Measurements from ENCODE around the gene MAPKAP1. TPM values are rescaled to one million over a fixed set of nuclear protein-coding genes. Genes with fewer than 3 reads are reported as not detected.

Gene MAPKAP1
- total RNA-seq, 1 donor from 2014 or later, result 56.6 TPM

DNA sequence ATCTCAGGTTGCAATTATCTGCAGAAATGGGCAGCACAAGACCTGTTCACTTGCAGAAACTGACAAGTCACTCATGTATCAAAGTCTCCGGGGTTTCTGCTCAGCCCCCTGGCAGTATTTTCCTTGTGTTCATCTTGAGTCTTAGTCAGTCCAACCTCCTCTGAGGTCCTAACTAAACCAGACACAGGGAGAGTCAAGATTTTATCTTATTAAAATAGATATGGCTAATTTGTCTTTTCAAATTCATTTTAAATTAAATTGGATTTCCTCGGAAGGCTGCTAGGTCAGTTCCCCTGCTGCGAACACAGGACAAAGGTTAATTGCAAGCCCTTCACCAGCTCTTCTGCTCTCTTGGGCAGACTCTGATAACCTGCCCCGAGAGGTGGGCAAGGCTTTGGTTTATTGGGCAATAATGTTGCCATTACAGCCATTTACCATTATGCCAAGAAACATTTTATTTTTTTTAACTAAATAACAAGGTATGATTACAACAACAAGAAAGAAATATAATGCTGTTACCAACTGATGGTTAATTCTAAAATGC is 103.5 kb downstream of the MAPKAP1 start:
- no peak overlapping the region for H3K27ac Mint-ChIP-seq
- Histone ChIP-seq H3K27me3 (no peaks in the 10 kb centered on the region), H3K36me3 (no peaks in the 10 kb centered on the region), H3K9me3 (ENCODE audit: low read depth) (no peaks in the 10 kb centered on the region), H3K4me3 (no peak overlapping the region), H3K4me2 (no peak overlapping the region), H3K9ac (no peak overlapping the region), H3K27ac (no peak overlapping the region), H2AFZ (replicated peaks) (no peak overlapping the region), H3F3A (ENCODE audit: low read depth) (peaks cover 15% of the 10 kb centered on the region), H3K79me2 (ENCODE audit: low read depth) (peaks cover 33% of the 10 kb centered on the region), H3K4me1 (peaks cover 33% of the 10 kb centered on the region), H4K20me1 (ENCODE audit: low read depth) (peaks cover 24% of the 10 kb centered on the region)
- no peak for TF ChIP-seq EZH2phosphoT487 (IDR thresholded peaks at IDR 0.05)
- TF ChIP-seq EZH2 (IDR thresholded peaks at IDR 0.05), result no peak
- TF ChIP-seq, protein P1, sequence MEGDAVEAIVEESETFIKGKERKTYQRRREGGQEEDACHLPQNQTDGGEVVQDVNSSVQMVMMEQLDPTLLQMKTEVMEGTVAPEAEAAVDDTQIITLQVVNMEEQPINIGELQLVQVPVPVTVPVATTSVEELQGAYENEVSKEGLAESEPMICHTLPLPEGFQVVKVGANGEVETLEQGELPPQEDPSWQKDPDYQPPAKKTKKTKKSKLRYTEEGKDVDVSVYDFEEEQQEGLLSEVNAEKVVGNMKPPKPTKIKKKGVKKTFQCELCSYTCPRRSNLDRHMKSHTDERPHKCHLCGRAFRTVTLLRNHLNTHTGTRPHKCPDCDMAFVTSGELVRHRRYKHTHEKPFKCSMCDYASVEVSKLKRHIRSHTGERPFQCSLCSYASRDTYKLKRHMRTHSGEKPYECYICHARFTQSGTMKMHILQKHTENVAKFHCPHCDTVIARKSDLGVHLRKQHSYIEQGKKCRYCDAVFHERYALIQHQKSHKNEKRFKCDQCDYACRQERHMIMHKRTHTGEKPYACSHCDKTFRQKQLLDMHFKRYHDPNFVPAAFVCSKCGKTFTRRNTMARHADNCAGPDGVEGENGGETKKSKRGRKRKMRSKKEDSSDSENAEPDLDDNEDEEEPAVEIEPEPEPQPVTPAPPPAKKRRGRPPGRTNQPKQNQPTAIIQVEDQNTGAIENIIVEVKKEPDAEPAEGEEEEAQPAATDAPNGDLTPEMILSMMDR (IDR thresholded peaks at IDR 0.05), result no peak
- H3K27me3 Mint-ChIP-seq (ENCODE audit: insufficient read depth, low read depth), result no peaks in the 10 kb centered on the region
- H3K4me1 Mint-ChIP-seq, result peaks cover 27% of the 10 kb centered on the region
- H3K9me3 Mint-ChIP-seq, result no peaks in the 10 kb centered on the region
- peaks cover 2% of the 10 kb centered on the region for H3K36me3 Mint-ChIP-seq
- DNase-seq (ENCODE audit: low spot score), result no peak
- H3K4me3 Mint-ChIP-seq, result no peak overlapping the region

DNA sequence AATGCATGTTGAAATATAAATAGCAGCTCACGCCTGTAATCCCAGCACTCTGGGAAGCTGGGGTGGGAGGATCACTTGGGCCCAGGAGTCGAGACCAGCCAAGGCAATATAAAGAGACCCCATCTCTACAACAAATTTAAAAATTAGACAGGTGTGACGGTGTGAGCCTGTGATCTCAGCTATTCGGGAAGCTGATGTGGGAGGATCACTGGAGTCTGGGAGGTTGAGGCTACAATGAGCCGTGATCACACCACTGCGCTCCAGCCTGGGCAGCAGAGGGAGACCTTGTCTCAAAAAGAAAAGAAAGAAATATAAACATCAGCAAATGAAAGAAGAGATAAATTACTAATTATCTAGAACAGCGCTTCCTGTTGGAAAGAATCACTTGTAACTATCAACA is 105.0 kb downstream of the MAPKAP1 start:
- Histone ChIP-seq H3K4me1 (peaks cover 26% of the 10 kb centered on the region), H2AFZ (replicated peaks) (no peak overlapping the region), H3F3A (ENCODE audit: low read depth) (peaks cover 8% of the 10 kb centered on the region), H3K4me2 (no peak overlapping the region), H3K27ac (no peak overlapping the region), H3K79me2 (ENCODE audit: low read depth) (peaks cover 33% of the 10 kb centered on the region), H3K9me3 (ENCODE audit: low read depth) (no peaks in the 10 kb centered on the region), H3K9ac (no peak overlapping the region), H3K27me3 (no peaks in the 10 kb centered on the region), H4K20me1 (ENCODE audit: low read depth) (peaks cover 19% of the 10 kb centered on the region), H3K36me3 (no peaks in the 10 kb centered on the region), H3K4me3 (no peak overlapping the region)
- H3K4me1 Mint-ChIP-seq, result peaks cover 23% of the 10 kb centered on the region
- H3K27ac Mint-ChIP-seq, result no peak overlapping the region
- H3K9me3 Mint-ChIP-seq, result no peaks in the 10 kb centered on the region
- no peak for DNase-seq (ENCODE audit: low spot score)
- TF ChIP-seq EZH2 (IDR thresholded peaks at IDR 0.05) (no peak), EZH2phosphoT487 (IDR thresholded peaks at IDR 0.05) (no peak)
- TF ChIP-seq, protein P1 (IDR thresholded peaks at IDR 0.05), result peak; percentile 22
- H3K27me3 Mint-ChIP-seq (ENCODE audit: insufficient read depth, low read depth), result no peaks in the 10 kb centered on the region
- H3K36me3 Mint-ChIP-seq, result peaks cover 2% of the 10 kb centered on the region
- no peak overlapping the region for H3K4me3 Mint-ChIP-seq

DNA sequence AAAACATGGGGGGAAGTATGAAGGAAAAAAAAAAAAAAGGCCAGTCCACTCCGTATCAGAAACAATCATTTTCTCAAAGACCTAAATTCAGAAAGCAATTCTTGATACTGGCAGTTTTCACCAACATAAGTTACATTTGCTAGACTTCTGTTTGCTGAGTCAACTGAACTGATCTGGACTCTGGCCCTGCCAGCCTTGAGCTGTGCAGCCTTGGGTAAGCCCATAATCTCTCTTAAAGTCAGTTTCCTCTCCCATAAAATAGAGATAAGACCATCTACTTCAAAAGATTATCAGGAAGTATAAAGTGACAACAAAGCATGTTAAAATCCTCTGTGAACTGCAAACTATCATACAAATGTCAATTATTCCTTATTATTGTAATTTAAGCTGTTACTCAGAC is 106.8 kb downstream of the MAPKAP1 start:
- Mint-ChIP-seq H3K9me3 (no peaks in the 10 kb centered on the region), H3K27me3 (ENCODE audit: insufficient read depth, low read depth) (no peaks in the 10 kb centered on the region), H3K36me3 (peaks cover 8% of the 10 kb centered on the region), H3K4me3 (no peak overlapping the region), H3K4me1 (peaks cover 13% of the 10 kb centered on the region), H3K27ac (no peak overlapping the region)
- Histone ChIP-seq H2AFZ (replicated peaks) (no peak overlapping the region), H3K9ac (no peak overlapping the region), H3F3A (ENCODE audit: low read depth) (no peaks in the 10 kb centered on the region), H3K27ac (no peak overlapping the region), H3K36me3 (no peaks in the 10 kb centered on the region), H3K4me3 (no peak overlapping the region), H3K4me1 (peaks cover 9% of the 10 kb centered on the region), H4K20me1 (ENCODE audit: low read depth) (peaks cover 2% of the 10 kb centered on the region), H3K9me3 (ENCODE audit: low read depth) (no peaks in the 10 kb centered on the region), H3K27me3 (no peaks in the 10 kb centered on the region), H3K4me2 (no peak overlapping the region), H3K79me2 (ENCODE audit: low read depth) (peaks cover 23% of the 10 kb centered on the region)
- no peak for DNase-seq (ENCODE audit: low spot score)
- TF ChIP-seq EZH2phosphoT487 (IDR thresholded peaks at IDR 0.05) (no peak), EZH2 (IDR thresholded peaks at IDR 0.05) (no peak)
- TF ChIP-seq, protein P1 (IDR thresholded peaks at IDR 0.05), result no peak
